PFSK-1 (cell line): ENCODE results near the gene VSIG10L2.
A peak's percentile ranks its signal among the peaks of the same experiment; 100 is the strongest.

Experiments used
- FOXP2 ChIP-seq: optimal IDR thresholded peaks from 2 replicates; pipeline ENCODE3; 2011; ENCODE audit warnings: borderline replicate concordance, control low read depth, inconsistent platforms; ENCODE audit not compliant: insufficient read depth; ENCODE audit errors: extremely low read length, extremely low read depth
- POLR2AphosphoS5 ChIP-seq: IDR thresholded peaks from 2 replicates; pipeline ENCODE4 v1.6.1; 2012; ENCODE audit warnings: low read depth, mild to moderate bottlenecking, control low read depth, low read length, moderate library complexity
- REST ChIP-seq, 2 experiments: IDR thresholded peaks; 2 replicates each; pipeline versions ENCODE4 v1.6.1 to v1.8.0; 2011 to 2012; ENCODE audit warnings: low read depth in 2 of 2, low read length in 2 of 2, control low read depth in 1 of 2, inconsistent platforms in 1 of 2, mild to moderate bottlenecking in 1 of 2, moderate library complexity in 1 of 2; ENCODE audit not compliant: insufficient read depth in 1 of 2
- SIN3A ChIP-seq: IDR thresholded peaks from 2 replicates; pipeline ENCODE4 v1.6.1; 2012; ENCODE audit warnings: mild to moderate bottlenecking, low read length, moderate library complexity, borderline replicate concordance; ENCODE audit not compliant: insufficient read depth
- TAF1 ChIP-seq: IDR thresholded peaks from 2 replicates; pipeline ENCODE4 v1.6.1; 2012; ENCODE audit warnings: low read length, control low read depth, borderline replicate concordance; ENCODE audit not compliant: insufficient read depth

The VSIG10L2 gene

GRCh38 chr11:125980436-125980835 lies 34.6 kb downstream of the VSIG10L2 start:
- TF ChIP-seq POLR2AphosphoS5 (no peak), SIN3A (no peak), TAF1 (no peak), REST (IDR thresholded peaks at IDR 0.05; ENCODE audit: insufficient read depth in 1 of 2, low read depth in 2 of 2, low read length in 2 of 2) (no peak), FOXP2 (no peak)

DNA sequence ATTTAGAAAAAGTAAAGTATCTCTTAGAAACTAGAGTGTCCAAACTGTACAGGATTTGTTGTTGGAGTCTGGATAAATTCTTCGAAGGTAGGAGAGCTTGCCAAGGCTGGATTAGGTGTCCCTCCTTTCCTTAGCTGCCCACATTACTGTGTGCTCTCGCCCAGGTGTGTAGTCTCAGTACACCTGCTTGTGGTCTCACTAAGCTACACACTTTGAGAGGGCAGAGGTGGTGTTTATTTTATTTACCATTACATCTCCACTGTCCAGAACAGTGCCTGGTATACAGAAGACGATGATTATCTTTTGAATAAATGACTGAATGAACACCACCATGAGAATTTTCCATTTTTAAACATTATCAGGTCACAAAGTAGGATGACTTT lies 36.5 kb downstream of the VSIG10L2 start:
- TF ChIP-seq POLR2AphosphoS5 (no peak), TAF1 (no peak), FOXP2 (no peak), SIN3A (no peak), REST (IDR thresholded peaks at IDR 0.05; ENCODE audit: insufficient read depth in 1 of 2, low read depth in 2 of 2, low read length in 2 of 2) (no peak)

DNA sequence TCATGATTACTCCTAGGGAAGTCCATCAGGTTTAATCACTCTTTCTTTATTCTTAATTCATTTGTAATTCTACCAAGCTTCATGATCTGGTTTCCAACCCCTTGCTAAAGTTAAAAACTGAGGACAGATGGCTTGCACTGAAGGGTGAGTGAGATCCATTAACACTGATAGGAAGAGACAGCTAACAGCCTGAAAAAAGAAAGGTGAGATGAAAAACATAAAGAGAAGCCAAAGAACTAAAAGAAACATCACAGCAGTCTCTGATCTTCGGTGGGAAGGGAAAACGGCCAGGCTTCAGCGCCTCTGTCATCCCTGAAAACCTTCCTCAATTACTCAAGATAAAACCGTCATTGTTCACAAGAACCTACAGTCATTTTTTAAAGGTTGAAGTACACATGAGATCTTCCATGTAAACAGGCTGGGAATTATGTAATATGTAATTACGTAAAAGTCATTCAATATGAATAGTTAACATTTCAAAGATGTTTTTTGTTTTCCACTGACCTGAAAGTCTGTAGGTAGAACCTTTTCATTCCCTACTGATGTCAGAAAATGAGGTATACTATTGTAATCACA lies 41.3 kb downstream of the VSIG10L2 start:
- TF ChIP-seq POLR2AphosphoS5 (no peak), SIN3A (no peak), TAF1 (no peak), FOXP2 (no peak)

GRCh38 chr11:125990244-125990643 lies 44.4 kb downstream of the VSIG10L2 start:
- TF ChIP-seq POLR2AphosphoS5 (no peak), FOXP2 (no peak), TAF1 (0 out of 2 replicates have a peak, but pooled peaks have one; percentile 29)

- TF ChIP-seq SIN3A (no peak), FOXP2 (no peak), POLR2AphosphoS5 (no peak), TAF1 (no peak), REST (IDR thresholded peaks at IDR 0.05; ENCODE audit: insufficient read depth in 1 of 2, low read depth in 2 of 2, low read length in 2 of 2) (no peak)
These were observed 47.0 kb downstream of the VSIG10L2 start for GRCh38 chr11:125992893-125993292.

- TF ChIP-seq SIN3A (no peak), TAF1 (no peak), REST (IDR thresholded peaks at IDR 0.05; ENCODE audit: insufficient read depth in 1 of 2, low read depth in 2 of 2, low read length in 2 of 2) (no peak), POLR2AphosphoS5 (no peak), FOXP2 (no peak)
These were observed 48.7 kb downstream of the VSIG10L2 start for GRCh38 chr11:125994509-125994908.
